ENCODE measurements around the gene DNAJC15.
"Not testable (repeated sequence)": the region's sequence is repeated elsewhere in the genome, so short reads cannot be mapped to it uniquely, and the experiment has no call there.

DNA sequence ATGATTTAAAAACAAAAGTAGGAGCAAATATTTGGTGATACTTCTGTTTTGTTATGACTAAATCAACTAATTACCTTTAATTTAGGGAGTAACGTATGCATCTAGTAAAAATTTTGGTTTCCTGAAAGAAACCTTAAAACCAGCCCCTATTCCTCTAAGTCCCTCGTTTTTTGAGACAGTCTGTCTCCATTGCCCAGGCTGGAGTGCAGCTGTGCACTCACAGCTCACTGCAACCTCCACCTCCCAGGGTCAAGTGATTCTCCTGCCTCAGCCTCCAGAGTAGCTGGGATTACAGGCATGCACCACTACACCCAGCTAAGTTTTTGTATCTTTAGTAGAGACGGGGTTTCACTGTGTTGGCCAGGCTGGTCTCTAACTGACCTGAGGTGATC is 52.1 kb downstream of the DNAJC15 start:
- TF ChIP-seq, protein P1, sequence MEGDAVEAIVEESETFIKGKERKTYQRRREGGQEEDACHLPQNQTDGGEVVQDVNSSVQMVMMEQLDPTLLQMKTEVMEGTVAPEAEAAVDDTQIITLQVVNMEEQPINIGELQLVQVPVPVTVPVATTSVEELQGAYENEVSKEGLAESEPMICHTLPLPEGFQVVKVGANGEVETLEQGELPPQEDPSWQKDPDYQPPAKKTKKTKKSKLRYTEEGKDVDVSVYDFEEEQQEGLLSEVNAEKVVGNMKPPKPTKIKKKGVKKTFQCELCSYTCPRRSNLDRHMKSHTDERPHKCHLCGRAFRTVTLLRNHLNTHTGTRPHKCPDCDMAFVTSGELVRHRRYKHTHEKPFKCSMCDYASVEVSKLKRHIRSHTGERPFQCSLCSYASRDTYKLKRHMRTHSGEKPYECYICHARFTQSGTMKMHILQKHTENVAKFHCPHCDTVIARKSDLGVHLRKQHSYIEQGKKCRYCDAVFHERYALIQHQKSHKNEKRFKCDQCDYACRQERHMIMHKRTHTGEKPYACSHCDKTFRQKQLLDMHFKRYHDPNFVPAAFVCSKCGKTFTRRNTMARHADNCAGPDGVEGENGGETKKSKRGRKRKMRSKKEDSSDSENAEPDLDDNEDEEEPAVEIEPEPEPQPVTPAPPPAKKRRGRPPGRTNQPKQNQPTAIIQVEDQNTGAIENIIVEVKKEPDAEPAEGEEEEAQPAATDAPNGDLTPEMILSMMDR (optimal IDR thresholded peaks at IDR 0.05 in 1 of 3, IDR thresholded peaks at IDR 0.05 in 1 of 3, conservative IDR thresholded peaks at IDR 0.05 in 1 of 3; ENCODE audit: extremely low read depth in 1 of 3, insufficient read depth in 2 of 3, low read length in 3 of 3) = not testable (repeated sequence)
- TF ChIP-seq EZH2 (IDR thresholded peaks at IDR 0.05; ENCODE audit: low read length) = not testable (repeated sequence)

Measured in keratinocyte (primary cell).